Mucosa of gallbladder (tissue), 1 donor: Measurements from ENCODE around the gene ASIC3. TPM values are rescaled to one million over a fixed set of nuclear protein-coding genes. Genes with fewer than 3 reads are reported as not detected.

Source experiments
- DNase-seq: peaks from one replicate; pipeline ENCODE4 v3.0.0-alpha.2; 2020; ENCODE audit warnings: low spot score
- total RNA-seq: library from RNA; stranded (reverse); gene quantifications from one replicate; pipeline ENCODE4 v1.2.1, GENCODE V29; 2021
- donor health status: DM: no; HTN: no; CAD: no.

Gene ASIC3
- total RNA-seq, 1 donor from 2014 or later, result 4.4 TPM

GRCh38 chr7:151056666-151057505 lies 8.6 kb downstream of the ASIC3 start:
- DNase-seq, result no peak

- DNase-seq, result no peak
Measured at GRCh38 chr7:151057506-151057988, 9.2 kb downstream of the ASIC3 start, which contains the start of gene CDK5. CDK5 (minus strand) TSS chr7:151057897; CDS start chr7:151057848, 49 bp downstream.

GRCh38 chr7:151057989-151058780 lies 9.9 kb downstream of the ASIC3 start:
- DNase-seq, result peak; percentile 99

- DNase-seq, result no peak
Measured at GRCh38 chr7:151058781-151059366, 10.5 kb downstream of the ASIC3 start.

GRCh38 chr7:151059367-151060112 lies 11.2 kb downstream of the ASIC3 start, which contains the start of gene SLC4A2:
SLC4A2 (plus strand) TSS chr7:151059589; CDS start chr7:151061988, 2,399 bp downstream.
- DNase-seq, result peak; percentile 69

GRCh38 chr7:151060113-151060415 lies 11.7 kb downstream of the ASIC3 start:
- DNase-seq, result no peak

GRCh38 chr7:151060416-151061212 lies 12.3 kb downstream of the ASIC3 start:
- DNase-seq, result peak; percentile 57

- no peak for DNase-seq
Measured at GRCh38 chr7:151061213-151062110, 13.1 kb downstream of the ASIC3 start.

- DNase-seq, result no peak
Measured at GRCh38 chr7:151062111-151062398, 13.7 kb downstream of the ASIC3 start.

GRCh38 chr7:151062399-151063211 lies 14.3 kb downstream of the ASIC3 start:
- DNase-seq, result peak; percentile 81

- DNase-seq, result peak; percentile 49
Measured at GRCh38 chr7:151063212-151063561, 14.9 kb downstream of the ASIC3 start.

GRCh38 chr7:151064454-151064853 lies 16.1 kb downstream of the ASIC3 start:
- DNase-seq, result no peak

- DNase-seq, result no peak
Measured at GRCh38 chr7:151064993-151065392, 16.7 kb downstream of the ASIC3 start.

- DNase-seq, result no peak
Measured at GRCh38 chr7:151065516-151065915, 17.2 kb downstream of the ASIC3 start.

GRCh38 chr7:151066273-151066974 lies 18.1 kb downstream of the ASIC3 start:
- no peak for DNase-seq

GRCh38 chr7:151068069-151068773 lies 19.9 kb downstream of the ASIC3 start:
- no peak for DNase-seq

- no peak for DNase-seq
Measured at GRCh38 chr7:151069841-151070573, 21.7 kb downstream of the ASIC3 start.
